Measurements from ENCODE around the gene OR2F1.
"Not testable (repeated sequence)": the region's sequence is repeated elsewhere in the genome, so short reads cannot be mapped to it uniquely, and the experiment has no call there.

OR2F1 gene

GRCh38 chr7:144009361-144009760, 54.7 kb downstream of the OR2F1 start:
- no peak for DNase-seq (ENCODE audit: low spot score)

GRCh38 chr7:144010061-144010460, 55.4 kb downstream of the OR2F1 start:
- not testable (repeated sequence) for DNase-seq (ENCODE audit: low spot score)

- not testable (repeated sequence) for DNase-seq (ENCODE audit: low spot score)
Observed at GRCh38 chr7:144010821-144011220, 56.2 kb downstream of the OR2F1 start.

DNA sequence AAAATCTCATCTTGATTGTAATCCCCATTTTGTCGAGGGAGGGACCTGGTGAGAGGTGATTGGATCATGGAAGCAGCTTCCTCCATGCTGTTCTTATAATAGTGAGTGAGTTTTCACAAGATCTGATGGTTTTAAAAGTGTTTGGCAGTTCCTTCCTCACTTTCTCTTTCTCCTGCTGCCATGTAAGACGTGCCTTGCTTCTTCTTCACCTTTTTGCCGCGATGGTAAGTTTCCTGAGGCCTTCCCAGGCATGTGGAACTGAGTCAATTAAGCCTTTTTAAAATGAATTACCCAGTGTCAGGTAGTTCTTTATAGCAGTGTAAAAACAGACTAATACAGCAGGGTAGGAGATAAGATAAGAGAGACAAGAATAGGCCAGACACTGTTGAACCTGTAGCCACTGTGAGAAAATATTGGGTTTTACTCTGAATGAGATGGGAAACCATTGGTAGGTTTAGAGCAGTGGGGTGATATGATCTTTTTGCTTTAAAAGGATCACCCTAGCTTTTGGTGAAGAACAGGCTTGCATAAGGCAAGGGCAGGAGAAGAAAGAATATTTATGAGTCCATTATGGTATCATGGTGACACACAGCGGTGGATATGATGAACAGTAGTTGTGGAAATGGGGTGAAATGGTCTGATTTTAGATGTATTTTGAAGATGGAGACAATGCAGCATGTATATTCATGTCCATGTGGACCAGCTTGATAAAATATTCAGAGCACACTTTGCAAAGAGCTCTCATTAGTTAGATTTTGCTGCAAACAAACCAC, 57.0 kb downstream of the OR2F1 start:
- DNase-seq (ENCODE audit: low spot score) = no peak
